ENCODE measurements around the gene SOX12.

SOX12 gene

DNA sequence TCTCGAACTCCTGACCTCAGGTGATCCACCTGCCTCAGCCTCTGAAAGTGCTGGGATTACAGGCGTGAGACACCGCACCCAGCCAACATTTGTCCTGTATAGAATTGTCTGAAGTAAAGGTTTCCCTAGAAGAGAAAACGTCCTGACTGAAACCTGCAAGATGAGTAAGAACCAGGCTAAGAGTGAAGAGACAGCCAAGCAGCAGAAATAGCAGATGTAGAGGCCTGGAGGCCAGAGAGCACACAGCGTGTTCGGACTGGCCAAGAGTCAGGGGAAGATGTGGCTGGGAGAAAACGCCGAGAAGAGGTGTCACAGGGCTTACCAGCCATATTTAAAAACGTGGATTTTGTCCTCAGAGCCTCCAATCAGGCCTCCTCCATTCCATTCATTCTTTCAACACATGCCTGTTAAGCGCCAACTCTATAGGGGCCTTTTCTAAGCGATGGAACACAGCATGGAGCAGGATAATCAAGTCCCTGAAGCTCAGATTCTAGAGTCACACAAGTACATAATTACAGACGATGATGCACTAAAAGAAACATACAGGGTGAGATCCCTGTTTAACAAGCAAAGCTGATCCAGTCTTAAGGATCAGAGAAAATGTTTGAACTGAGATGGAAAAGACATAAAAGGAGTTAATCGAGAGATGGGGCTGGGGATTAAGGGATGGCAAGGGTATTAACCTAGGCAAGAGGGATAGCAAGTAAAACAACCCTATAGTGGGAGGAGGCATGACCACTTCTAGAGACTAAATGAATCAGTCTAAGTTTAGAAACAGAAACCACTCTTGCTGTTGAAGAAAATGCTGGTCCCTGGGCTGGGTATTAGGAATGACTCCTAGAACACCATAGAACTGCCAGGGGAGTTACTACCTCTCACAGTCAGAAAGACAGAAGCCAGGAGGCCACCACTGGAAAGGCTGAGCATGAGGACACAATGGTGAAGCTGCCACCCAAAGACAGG lies 23.2 kb upstream of the SOX12 start:
- no peak for DNase-seq (ENCODE audit: low spot score)

DNA sequence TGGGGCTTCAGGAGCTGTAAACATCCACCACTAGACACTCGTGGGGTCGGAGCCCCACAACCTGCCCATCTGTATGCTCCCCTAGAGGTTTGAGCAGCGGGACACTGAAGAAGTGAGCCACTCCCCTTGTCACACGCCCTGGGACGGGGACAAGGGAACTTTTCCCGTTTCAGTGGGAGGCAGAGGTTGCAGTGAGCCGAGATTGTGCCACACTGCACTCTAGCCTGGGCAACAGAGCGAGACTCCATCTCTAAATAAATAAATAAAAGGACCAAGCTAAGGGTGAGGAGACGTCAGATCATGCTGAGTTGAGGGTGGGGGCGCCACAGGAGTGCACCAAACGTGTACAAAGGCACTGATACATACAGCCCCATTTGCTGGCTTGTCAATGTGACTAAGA lies 19.6 kb upstream of the SOX12 start:
- no peak for DNase-seq (ENCODE audit: low spot score)

DNA sequence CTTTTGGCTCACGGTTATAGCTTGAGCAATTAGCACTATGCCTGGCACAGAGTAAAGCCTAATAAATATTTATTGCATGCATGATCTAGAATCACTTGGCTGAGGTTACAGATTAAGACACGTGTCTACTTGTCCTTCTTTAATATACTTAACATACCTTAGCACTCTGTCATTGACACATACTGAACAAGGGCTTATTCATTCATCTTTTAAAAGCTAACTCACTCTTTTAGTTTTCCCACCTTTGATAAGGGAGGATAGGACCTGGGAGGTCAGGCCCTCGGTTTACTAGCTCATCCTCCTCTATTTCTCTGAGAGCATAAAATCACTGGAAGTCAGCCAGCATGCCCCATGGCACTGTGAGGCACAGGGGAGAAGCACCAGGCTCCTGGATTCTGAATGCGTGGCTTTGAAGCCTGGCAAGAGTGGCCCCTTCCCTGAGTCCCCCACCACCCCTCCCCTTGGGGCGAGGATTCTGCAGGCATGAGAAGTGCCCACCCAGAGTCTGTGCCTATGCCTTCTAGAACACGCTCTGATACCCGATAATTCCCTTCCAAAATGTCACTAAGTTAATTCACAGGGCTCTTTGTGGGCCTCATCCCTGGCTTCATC lies 16.8 kb upstream of the SOX12 start:
- DNase-seq (ENCODE audit: low spot score) = no peak

DNA sequence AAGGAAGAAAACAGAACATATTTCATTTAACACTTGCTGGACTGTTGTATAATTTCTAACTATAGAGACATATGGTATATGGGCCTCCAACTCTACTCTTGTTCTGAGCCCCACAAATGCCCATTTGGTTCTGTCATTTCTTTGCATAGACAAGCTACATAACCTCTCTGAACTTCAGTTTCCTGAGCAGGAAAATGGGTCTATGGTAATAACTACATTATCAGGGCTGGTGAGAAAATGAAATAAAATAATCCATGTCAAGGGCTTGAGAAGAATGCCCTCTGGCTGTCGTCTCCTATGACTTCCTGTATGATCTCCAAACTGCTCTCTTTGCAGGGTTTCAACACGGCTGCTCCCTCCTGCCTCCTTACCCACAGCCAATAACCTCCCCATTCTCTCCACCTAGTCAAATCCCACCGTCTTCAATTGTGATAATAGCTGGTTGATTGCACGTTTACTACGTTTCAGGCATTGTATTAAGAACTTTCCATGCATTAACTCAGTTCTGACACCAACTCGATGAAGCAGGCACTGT lies 16.0 kb upstream of the SOX12 start:
- DNase-seq (ENCODE audit: low spot score) = no peak

DNA sequence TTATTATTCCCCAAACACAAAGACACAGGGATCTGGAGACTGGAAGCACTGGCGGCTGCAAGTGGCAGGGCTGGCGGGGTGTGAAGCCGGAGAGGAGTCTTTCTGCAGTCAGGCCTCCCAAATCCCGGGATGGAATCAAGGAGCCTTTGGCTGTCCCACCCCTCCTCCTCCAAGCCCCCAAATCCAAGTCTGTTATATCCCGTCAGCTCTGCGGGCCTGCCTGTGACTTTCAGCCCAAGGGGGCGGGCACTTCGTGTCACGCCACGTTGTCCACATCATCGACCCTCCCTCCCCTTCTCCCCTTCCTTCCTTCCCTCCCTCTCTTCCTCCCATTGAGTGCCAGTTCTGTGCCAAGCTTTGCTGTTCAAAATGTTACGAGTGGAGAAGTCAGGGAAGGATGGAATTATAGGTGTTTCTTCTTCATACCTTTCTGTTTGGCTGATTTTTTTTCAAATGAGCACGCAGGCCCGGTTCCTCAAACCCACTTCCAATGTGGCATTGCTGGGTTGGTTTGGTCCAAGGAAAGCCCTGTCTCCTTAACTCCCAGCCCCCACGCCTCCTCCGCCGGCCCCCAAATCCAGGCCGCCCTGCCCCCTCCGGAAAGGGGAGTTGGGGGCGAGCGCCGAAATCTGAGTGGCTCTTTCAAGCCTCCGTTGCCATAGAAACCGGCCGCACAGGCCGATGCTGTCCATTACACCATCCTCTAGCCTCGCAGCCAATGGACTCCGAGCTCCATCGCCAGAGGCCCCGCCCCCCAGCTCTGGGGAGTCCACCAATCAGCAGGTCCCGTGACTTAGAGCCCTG lies 15.3 kb upstream of the SOX12 start:
- peak; percentile 95 for DNase-seq (ENCODE audit: low spot score)

DNA sequence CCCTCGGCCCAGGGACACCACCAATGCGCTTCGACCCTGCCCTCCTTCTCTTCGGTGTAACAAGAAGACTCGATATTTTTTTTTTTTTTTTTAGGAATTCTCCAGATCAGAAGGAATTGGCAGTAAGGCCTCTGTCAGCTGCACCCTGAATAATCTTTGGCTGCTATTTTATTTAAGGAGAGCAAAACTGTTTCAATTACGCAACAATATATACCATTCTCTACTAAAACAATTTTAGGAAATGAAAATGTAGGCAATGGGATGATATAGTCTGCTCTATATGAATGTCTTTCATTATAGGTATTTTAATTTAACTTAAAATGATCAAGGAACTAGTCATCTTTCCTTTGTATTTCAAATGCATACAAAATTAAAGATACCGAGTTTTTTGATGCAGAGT lies 14.7 kb upstream of the SOX12 start:
- DNase-seq (ENCODE audit: low spot score) = no peak

DNA sequence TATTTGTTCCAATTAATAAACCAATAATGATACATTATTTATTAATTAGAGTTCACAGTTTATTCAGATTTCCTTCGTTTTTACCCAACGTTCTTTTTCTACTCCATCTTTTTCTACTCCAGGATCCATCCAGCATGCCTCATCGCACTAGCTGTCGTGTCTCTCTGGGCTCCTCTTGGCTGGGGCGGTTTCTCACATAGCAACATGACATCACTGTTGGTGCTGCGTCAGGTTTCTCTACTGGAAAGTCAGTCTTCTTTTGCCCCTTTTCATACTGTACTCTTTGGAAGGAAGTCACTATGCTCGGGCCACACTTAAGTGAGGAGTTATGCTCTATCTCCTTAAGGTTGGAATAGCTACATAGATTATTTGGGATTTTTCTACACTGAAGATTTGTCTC lies 13.7 kb upstream of the SOX12 start:
- DNase-seq (ENCODE audit: low spot score) = no peak

DNA sequence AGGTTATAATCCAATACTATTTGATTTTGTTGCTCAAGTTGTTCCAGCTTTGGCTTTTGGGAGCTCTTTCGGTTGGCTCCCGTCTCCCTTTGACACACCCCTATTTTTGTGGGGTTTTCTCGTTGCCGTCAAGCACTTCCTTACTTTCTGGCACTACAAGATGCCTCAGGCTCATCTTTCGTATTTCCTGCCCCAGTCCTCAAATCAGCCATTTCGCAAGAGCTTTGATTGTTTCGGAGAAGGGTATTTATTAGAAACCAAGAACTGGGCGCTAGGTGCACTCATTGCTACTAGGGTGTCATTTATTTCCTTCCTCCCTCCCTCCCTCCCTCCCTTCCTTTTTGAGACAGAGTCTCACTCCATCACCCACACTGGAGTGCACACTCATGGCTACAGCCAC lies 13.3 kb upstream of the SOX12 start:
- no peak for DNase-seq (ENCODE audit: low spot score)

DNA sequence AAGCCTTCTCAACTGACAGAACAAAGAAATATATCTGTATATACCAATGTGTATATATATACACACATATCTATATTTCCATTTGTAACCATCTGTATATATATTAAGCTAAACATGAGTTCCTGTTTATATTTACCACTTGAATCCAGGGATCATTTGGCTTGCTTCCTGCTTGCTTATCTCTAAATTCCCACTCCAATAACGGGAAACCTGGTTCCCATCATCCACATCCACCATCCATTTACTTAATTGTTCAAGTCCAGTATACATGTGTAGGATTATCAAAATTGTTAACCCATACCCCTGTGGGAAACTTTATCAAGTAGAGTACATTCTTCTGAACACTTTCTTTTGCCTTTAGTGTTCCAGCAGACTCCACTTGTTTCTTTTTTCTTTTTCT lies 12.5 kb upstream of the SOX12 start:
- no peak for DNase-seq (ENCODE audit: low spot score)

DNA sequence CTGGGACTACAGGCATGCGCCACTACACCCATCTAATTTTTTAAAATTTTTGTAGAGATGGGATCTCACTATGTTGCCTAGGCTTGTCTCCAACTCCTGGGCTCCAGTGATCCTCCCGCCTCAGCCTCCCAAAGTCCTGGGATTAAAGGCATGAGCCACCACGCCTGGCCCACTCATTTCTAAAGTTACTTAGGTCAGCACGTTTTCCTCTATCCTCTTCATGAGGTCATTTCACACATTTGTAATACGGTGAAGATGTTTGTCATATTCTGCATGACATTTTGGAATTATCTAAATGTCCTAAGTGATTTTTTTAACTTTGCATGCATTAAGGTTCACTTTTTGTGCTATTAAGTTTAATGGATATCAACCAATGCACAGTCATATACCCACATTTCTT lies 11.9 kb upstream of the SOX12 start:
- DNase-seq (ENCODE audit: low spot score) = no peak

DNA sequence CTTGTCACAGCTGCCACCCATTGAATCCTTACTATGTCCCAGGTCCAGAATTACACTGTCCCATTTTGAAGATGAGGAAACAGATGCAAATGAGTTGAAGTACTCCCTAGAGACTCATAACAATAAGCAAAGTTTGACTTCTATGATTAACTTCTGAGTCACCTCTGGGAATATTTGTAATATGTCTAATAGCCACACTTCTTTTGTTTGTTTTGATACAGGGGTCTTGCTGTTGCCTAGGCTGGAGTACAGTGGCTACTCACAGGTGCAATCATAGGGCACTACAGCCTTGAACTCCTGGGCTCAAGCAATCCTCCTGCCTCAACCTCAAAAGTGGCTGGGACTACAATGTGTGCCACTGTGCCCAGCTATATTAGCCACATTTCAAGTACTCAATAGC lies 11.4 kb upstream of the SOX12 start:
- DNase-seq (ENCODE audit: low spot score) = no peak

DNA sequence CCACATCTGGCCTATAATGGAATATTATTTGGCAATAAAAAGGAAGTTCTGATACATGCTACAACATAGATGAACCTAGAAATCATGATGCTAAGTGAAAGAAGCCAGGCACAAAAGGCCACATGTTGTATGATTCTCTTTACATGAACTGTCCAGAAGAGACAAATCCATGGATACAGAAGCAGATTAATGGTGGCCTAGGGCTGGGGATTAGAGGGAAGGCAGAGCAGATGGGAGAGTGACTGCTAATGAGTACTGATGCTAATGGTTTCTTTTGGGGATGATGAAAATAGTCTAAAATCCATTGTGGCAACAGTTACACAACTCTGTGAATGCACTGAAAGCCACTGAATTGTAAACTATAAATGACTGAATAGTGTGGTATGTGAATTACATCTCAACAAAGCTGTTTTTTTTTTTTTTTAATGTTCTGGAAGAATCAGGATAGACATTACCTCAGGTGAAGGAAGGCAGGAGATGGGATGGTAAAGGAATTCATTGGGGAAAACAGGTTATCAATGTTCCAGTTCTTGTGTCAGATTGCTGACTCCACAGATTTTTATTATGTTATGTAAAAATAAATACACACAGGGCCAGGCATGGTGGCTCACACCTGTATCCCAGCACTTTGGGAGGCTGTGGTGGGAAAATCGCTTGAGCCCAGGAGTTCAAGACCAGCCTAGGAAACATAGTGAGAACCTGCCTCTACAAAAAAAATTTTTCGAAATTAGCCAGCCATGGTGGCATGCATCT lies 8.9 kb upstream of the SOX12 start:
- no peak for DNase-seq (ENCODE audit: low spot score)

DNA sequence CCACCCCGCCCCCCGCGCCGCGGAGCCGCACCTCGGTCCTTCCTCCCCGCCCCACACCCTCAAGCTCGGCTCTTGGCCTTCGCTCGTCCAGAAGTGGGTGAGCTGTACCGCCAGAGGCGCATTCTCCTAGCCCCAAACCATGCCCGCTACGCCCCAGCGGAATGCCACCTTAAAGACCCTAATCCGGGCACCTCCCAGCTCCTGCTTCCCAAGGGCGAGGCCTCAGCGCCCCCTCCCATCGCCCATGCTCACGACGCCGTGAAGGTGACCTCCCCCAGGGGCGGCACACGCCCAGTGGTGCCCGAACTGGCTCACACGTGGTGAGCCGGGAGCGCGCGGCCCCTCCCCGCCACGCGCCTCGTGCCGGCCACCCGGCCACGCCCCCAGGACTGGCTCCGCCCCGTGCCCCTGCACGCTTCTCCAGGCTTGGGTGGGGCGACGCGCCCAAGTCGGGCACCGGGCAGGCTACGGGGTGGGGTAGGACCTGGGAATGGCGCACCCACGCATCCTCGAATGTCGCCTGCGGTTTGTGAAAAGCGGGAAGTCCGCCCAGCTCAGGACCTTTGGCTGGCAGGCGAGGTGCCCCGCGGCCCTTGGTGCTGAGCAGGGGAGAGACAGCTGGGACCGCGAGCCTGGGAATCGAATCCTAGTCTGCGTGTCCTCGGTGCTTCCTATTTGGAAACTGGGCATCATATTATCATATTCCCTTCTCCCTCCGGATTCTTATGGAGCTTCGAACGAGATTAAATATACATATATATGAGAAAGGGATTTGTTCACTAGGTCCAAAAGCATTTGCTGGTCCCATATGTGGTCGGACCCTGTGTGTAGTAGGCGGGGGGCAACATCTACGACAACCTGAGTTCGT lies 941 bp upstream of the SOX12 start:
- peak; percentile 92 for DNase-seq (ENCODE audit: low spot score)

DNA sequence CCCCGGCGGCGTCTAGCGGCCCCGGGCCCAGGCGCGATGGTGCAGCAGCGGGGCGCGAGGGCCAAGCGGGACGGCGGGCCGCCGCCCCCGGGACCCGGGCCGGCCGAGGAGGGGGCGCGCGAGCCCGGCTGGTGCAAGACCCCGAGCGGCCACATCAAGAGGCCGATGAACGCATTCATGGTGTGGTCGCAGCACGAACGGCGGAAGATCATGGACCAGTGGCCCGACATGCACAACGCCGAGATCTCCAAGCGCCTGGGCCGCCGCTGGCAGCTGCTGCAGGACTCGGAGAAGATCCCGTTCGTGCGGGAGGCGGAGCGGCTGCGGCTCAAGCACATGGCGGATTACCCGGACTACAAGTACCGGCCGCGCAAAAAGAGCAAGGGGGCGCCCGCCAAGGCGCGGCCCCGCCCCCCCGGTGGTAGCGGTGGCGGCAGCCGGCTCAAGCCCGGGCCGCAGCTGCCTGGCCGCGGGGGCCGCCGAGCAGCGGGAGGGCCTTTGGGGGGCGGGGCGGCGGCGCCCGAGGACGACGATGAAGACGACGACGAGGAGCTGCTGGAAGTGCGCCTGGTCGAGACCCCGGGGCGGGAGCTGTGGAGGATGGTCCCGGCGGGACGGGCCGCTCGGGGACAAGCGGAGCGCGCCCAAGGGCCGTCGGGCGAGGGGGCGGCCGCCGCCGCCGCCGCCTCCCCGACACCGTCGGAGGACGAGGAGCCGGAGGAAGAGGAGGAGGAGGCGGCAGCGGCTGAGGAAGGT lies 715 bp downstream of the SOX12 start:
- peak; percentile 54 for DNase-seq (ENCODE audit: low spot score)

DNA sequence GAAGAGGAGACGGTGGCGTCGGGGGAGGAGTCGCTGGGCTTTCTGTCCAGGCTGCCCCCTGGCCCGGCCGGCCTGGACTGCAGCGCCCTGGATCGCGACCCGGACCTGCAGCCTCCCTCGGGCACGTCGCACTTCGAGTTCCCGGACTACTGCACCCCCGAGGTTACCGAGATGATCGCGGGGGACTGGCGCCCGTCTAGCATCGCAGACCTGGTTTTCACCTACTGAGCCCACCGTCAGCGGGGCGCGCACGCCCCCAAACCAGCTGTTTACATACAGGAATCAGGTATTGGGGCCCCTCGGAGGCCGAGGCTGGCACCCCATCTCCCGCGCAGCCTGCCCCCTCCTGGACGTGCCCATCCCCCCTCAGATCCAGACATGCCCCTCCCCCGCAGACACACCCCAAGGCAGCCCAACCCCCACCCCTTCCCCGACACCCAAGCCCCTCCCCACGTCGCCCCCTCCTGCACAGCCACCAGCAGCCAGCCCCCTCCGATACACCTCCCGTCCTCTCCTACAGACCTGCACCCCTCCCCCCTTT lies 1.4 kb downstream of the SOX12 start:
- DNase-seq (ENCODE audit: low spot score) = no peak

DNA sequence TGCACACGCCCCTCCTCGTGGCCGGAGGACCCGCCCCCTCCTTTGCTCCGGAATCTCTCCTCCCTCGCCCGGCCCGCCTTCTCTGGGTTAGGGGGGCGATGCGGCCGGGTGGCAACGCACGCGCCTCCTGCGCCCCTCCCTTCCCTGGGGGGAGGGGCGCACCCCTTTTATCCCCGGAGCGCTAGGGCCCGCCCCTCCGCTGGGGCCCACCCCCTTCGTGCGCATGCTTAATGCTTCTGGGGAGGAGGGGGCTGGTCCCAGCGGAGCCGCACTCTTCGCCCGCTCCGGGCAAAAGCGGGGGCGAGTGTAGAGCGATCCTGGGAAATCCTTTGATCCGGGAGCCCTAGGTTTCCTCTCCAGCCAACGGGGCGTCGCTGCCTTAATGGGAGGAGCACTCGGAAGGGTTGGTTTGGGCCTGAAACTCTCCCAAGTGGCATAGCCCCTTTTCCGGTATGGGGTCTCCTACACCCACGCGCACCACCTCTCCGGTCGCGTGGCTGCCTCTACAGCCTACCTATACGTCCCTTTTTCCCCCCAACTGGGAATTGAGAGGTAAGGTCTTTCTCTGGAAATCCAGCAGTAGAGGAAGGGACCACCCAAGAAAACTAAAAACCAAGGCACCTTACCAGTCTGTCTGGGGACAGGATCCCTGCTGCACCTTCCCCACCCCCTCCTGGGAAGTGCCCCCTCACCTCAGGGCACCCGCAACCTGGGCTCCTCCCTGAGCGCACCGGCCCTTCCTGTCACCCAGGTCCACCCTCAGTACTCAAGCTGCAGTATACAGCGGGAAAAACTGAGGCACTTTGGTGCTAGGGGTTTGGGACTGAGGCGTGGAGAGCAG lies 2.1 kb downstream of the SOX12 start:
- DNase-seq (ENCODE audit: low spot score) = peak; percentile 87

DNA sequence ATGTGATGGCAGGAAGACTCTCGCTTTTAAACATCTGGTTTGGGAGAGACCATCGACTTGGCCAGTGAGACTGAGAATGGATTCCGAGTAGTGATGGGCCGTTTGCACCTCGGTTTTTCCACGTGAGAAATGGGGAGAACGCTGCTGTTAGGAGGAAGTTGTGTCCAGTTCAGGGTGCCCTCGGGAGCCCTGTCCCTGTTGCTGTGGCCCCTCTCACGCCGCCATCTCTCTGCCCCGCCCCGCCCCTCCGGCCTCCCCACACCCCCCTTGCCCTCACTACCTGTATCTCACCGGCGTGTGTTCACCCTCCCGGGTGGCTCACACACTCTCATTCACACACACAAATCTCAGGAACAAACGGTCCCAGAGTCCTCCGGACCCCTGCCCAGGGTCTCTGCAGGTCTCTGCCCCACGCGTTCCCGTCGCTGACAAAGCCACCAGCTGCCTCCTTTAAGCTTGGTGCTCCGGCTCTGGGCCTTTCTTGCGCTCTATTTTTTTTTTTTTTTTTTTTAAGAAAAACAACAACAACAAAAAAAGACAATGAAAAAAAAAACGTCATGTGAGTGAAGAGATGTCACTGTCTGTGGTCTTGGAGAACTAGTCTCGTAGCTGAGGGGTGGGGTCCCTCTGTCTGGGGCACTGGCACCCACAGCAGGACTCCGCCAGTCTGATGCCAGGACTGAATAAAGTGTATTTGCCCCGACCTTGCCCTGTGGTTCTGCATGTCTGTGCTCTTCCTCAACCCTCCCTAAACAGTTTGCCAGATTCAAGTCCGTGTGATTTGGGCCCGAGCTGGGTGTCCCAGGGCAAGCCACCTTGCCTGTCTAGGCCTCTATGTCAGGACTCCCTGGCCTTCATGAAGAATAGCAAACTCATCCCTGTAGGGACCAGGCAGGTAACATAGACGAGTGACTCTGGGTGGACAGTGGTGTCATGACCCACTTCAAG lies 2.9 kb downstream of the SOX12 start:
- DNase-seq (ENCODE audit: low spot score) = no peak

All from HuH-7.5 (cell line).